GM12878 (cell line): Measurements from ENCODE around the gene CDC34. TPM values are rescaled to one million over a fixed set of nuclear protein-coding genes. Genes with fewer than 3 reads are reported as not detected.

ENCODE experiments used
- ATAC-seq: fragments of 200-7000 bp; cut with Tn5 transposase; 3 replicates; pipeline ENCODE4 v1.9.1; 2020; ENCODE audit warnings: mild to moderate bottlenecking, moderate library complexity
- BruUV-seq: library from RNA; stranded (reverse); fragments of 400-500 nt; replicated peaks from 2 replicates; lab custom pipeline; 2021; lab: Mats Ljungman, UMichigan
- CTCF ChIA-PET: fragments of 300-600 bp; sonication (Branson Sonifier 250); formaldehyde crosslinking; extraction: SDS; loops from one replicate; lab custom pipeline; 2021; ENCODE audit warnings: inconsistent platforms; lab: Yijun Ruan, JAX
- POLR2A ChIA-PET: fragments of 350-600 bp; formaldehyde crosslinking; extraction: SDS; loops from one replicate; lab custom pipeline; 2021; ENCODE audit warnings: inconsistent platforms; lab: Charles Lee
- RAD21 ChIA-PET: fragments of 300-600 bp; sonication (Branson Sonifier 250); formaldehyde crosslinking; loops from one replicate; lab custom pipeline; 2023; ENCODE audit warnings: antibody characterized with exemption; ENCODE audit not compliant: unreplicated experiment; lab: Charles Lee
- SMC1A ChIA-PET: fragments of 300-600 bp; sonication (Branson Sonifier 250); formaldehyde crosslinking; loops from one replicate; lab custom pipeline; 2023; ENCODE audit not compliant: unreplicated experiment, uncharacterized antibody; lab: Charles Lee
- DNase-seq: peaks from one replicate; pipeline ENCODE4 v3.0.0-alpha.2; 2011; ENCODE audit warnings: low read depth, low spot score
- FAIRE-seq: peaks from 3 replicates; lab custom pipeline; 2011; peaks lifted over from hg19 to GRCh38; lab: Jason Lieb, UNC
- H2AFZ ChIP-seq: 2 replicates; pipeline ENCODE4 v1.6.0; 2011; ENCODE audit warnings: low read depth, low read length, control low read depth; ENCODE audit not compliant: control insufficient read depth
- H3K27ac ChIP-seq: 2 replicates; pipeline ENCODE4 v1.5.1; 2011; ENCODE audit warnings: control low read depth; ENCODE audit not compliant: control insufficient read depth, insufficient read depth
- H3K27me3 ChIP-seq, 2 experiments: replicated peaks in 1 of 2; 2 replicates each; pipeline versions ENCODE4 v1.6.0 to v1.6.1; 2011; ENCODE audit warnings: low read length in 1 of 2; ENCODE audit not compliant: control insufficient read depth in 2 of 2, insufficient read depth in 2 of 2
- H3K36me3 ChIP-seq, 2 experiments: 2 replicates each; pipeline ENCODE4 v1.5.1; 2011; ENCODE audit warnings: low read length in 1 of 2; ENCODE audit not compliant: control insufficient read depth in 2 of 2, insufficient read depth in 2 of 2
- H3K4me1 ChIP-seq: 2 replicates; pipeline ENCODE4 v1.6.1; 2011; ENCODE audit warnings: mild to moderate bottlenecking, low read length, moderate library complexity, mixed read lengths; ENCODE audit not compliant: control insufficient read depth, insufficient read depth
- H3K4me2 ChIP-seq: 2 replicates; pipeline ENCODE4 v1.6.0; 2011; ENCODE audit warnings: control low read depth; ENCODE audit not compliant: control insufficient read depth, insufficient read depth
- H3K4me3 ChIP-seq: fragments of 200-600 bp; sonication (generic); 2 replicates; pipeline ENCODE4 v1.5.1; 2016
- H3K79me2 ChIP-seq: 2 replicates; pipeline ENCODE4 v1.6.0; 2011; ENCODE audit warnings: low read length; ENCODE audit not compliant: control insufficient read depth, insufficient read depth
- H3K9ac ChIP-seq: 2 replicates; pipeline ENCODE4 v1.8.0; 2011; ENCODE audit warnings: low read length, control low read depth, mixed read lengths; ENCODE audit not compliant: control insufficient read depth, insufficient read depth
- H3K9me3 ChIP-seq: replicated peaks from 3 replicates; pipeline ENCODE4 v1.5.1; 2011; ENCODE audit warnings: mild to moderate bottlenecking, low read length; ENCODE audit not compliant: control insufficient read depth, insufficient read depth
- H4K20me1 ChIP-seq: 2 replicates; pipeline ENCODE4 v1.6.0; 2011; ENCODE audit not compliant: control insufficient read depth, insufficient read depth
- BHLHE40 ChIP-seq, 2 experiments: fragments of 450-650 bp in 1 of 2; IDR thresholded peaks; 2 replicates each; pipeline ENCODE4 v1.6.1; 2011 to 2017; ENCODE audit warnings: low read depth in 2 of 2, borderline replicate concordance in 1 of 2, improper control_type of control experiment in 1 of 2, low read length in 1 of 2, mild to moderate bottlenecking in 1 of 2
- CBFB ChIP-seq: IDR thresholded peaks from 2 replicates; pipeline ENCODE4 v1.6.1; 2016; ENCODE audit warnings: antibody characterized with exemption, low read depth
- HCFC1 ChIP-seq: fragments of 150-350 bp; IDR thresholded peaks from 2 replicates; pipeline ENCODE4 v1.6.1; 2014; ENCODE audit warnings: low read length
- JUND ChIP-seq: IDR thresholded peaks from 2 replicates; pipeline ENCODE4 v1.6.1; 2012; ENCODE audit warnings: low read depth, mild to moderate bottlenecking, low read length, improper control_type of control experiment, moderate library complexity
- MTA2 ChIP-seq: fragments of 450-650 bp; IDR thresholded peaks from 2 replicates; pipeline ENCODE4 v1.6.1; 2016; ENCODE audit warnings: low read depth, mild to moderate bottlenecking, moderate library complexity
- RB1 ChIP-seq: fragments of 450-650 bp; formaldehyde crosslinking; IDR thresholded peaks from 2 replicates; pipeline ENCODE4 v1.6.1; 2017; ENCODE audit warnings: mild to moderate bottlenecking, borderline replicate concordance
- RBBP5 ChIP-seq: fragments of 200-600 bp; sonication (generic); conservative IDR thresholded peaks from 2 replicates; pipeline ENCODE4 v1.6.1; 2016
- SMAD1 ChIP-seq: fragments of 450-650 bp; IDR thresholded peaks from 2 replicates; pipeline ENCODE4 v1.6.1; 2018; ENCODE audit warnings: mild to moderate bottlenecking, low read depth; ENCODE audit not compliant: partially characterized antibody
- SRF ChIP-seq, 2 experiments: IDR thresholded peaks; 2 replicates each; pipeline ENCODE4 v1.6.1; 2011; ENCODE audit warnings: low read depth in 2 of 2, low read length in 2 of 2, mild to moderate bottlenecking in 1 of 2, moderate library complexity in 1 of 2
- ZNF207 ChIP-seq: fragments of 450-650 bp; IDR thresholded peaks from 2 replicates; pipeline ENCODE4 v1.6.1; 2014; ENCODE audit warnings: antibody characterized with exemption, mild to moderate bottlenecking, borderline replicate concordance
- WGBS: methylation state at CpG from one replicate; pipeline ENCODE4 v1.1.6; 2016; ENCODE audit warnings: low lambda C conversion rate; ENCODE audit not compliant: insufficient replicate concordance, insufficient coverage; ENCODE audit errors: missing lambda C conversion rate; 5-methylcytosine and 5-hydroxymethylcytosine counted together
- in situ Hi-C: fragments of 300-500 bp; cut with MboI; formaldehyde crosslinking; loops from 9 replicates; pipeline ENCODE4 v1.14.3; 2018; ENCODE audit warnings: mixed read lengths
- intact Hi-C: fragments of 100-400 bp; cut with micrococcal nuclease; formaldehyde crosslinking; loops from one replicate; pipeline ENCODE4 v1.14.2; 2022; ENCODE audit not compliant: unreplicated experiment
- polyA plus RNA-seq, 11 experiments: library from polyadenylated mRNA; depleted of rRNA in 4 of 11; unstranded in 6 of 11; stranded (reverse) in 5 of 11; fragments of >200 nt; fragmentation: Nextera tagmentation in 4 of 11; fragmentation: Illumina TruSeq in 1 of 11; extraction: Ambion mirVana in 4 of 11; extraction: Trizol in 1 of 11; gene quantifications; 1 replicate in 1 of 11; 2 replicates in 10 of 11; pipeline versions ENCODE4 v1.2.1 to v1.2.3, GENCODE V29; 2011 to 2016; ENCODE audit warnings: inconsistent platforms in 2 of 11, missing spikeins in 2 of 11, low read depth in 1 of 11
- total RNA-seq, 4 experiments: library from RNA; depleted of rRNA in 3 of 4; stranded (reverse); fragments of >200 nt in 3 of 4; fragmentation: Illumina TruSeq in 1 of 4; extraction: Trizol in 1 of 4; gene quantifications; 2 replicates each; pipeline versions ENCODE4 v1.2.1 to v1.2.3, GENCODE V29; 2013 to 2021
- TF ChIP-seq, protein P1 (sequence below): IDR thresholded peaks from 2 replicates; pipeline ENCODE4 v1.6.1; 2012; ENCODE audit warnings: low read depth, low read length, improper control_type of control experiment
- TF ChIP-seq, protein P2 (sequence below): fragments of 450-650 bp; formaldehyde crosslinking; IDR thresholded peaks from 2 replicates; pipeline ENCODE4 v1.5.0; 2022; ENCODE audit warnings: mild to moderate bottlenecking, missing genetic modification characterization
- TF ChIP-seq, protein P3 (sequence below): IDR thresholded peaks from 2 replicates; pipeline ENCODE4 v1.6.1; 2011; ENCODE audit warnings: borderline replicate concordance, low read depth, mild to moderate bottlenecking, moderate library complexity, low read length; ENCODE audit not compliant: insufficient read depth, poor library complexity, severe bottlenecking

Gene CDC34
- total and polyA plus RNA-seq, 10 of the 15 experiments (the other 5 are each of a cell fraction or from before 2014, with no cell fraction given) = 0.31 to 48.9 (median 28.5) TPM

DNA sequence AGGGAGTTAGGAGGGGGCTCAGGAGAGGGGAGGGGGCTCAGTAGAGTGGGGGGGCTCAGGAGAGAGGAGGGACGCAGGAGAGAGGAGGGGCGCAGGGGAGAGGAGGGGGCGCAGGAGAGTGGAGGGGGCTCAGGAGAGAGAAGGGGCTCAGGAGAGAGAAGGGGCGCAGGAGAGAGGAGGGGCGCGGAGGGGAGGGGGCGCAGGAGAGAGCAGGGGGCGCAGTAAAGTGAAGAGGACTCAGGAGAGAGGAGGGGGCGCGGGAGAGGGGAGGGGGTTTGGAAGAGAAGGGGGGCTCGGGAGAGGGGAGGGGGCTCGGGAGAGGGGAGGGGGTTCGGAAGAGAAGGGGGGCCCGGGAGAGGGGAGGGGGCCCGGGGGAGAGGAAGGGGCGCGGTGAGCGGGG, 34.6 kb upstream of the CDC34 start:
- H2AFZ ChIP-seq = no peak overlapping the region
- H3K4me3 ChIP-seq = no peak overlapping the region
- ChIA-PET RAD21 (no interaction called here), CTCF (no interaction called here), POLR2A (no interaction called here), SMC1A (no interaction called here)
- FAIRE-seq (no peak), ATAC-seq (no peak), DNase-seq (no peak)
- in situ Hi-C loops = no loop called here
- H3K4me1 ChIP-seq = no peaks in the 10 kb centered on the region
- no peak overlapping the region for H3K27ac ChIP-seq
- intact Hi-C loops = no loop called here
- TF ChIP-seq MTA2 = no peak
- no peak for TF ChIP-seq ZNF207
- no peak overlapping the region for H3K4me2 ChIP-seq
- no peaks in the 10 kb centered on the region; a peak in 1 of 4 replicates for H3K27me3 ChIP-seq
- H3K9me3 ChIP-seq = no peaks in the 10 kb centered on the region; the same call in 2 of the 3 replicates
- H3K9ac ChIP-seq = no peak overlapping the region
- no peaks in the 10 kb centered on the region for H4K20me1 ChIP-seq
- BruUV-seq = no TSS peak
- no CpG with 5 or more reads among the region's 18 CpGs for WGBS
- no peaks in the 10 kb centered on the region for H3K79me2 ChIP-seq
- H3K36me3 ChIP-seq = no peaks in the 10 kb centered on the region

DNA sequence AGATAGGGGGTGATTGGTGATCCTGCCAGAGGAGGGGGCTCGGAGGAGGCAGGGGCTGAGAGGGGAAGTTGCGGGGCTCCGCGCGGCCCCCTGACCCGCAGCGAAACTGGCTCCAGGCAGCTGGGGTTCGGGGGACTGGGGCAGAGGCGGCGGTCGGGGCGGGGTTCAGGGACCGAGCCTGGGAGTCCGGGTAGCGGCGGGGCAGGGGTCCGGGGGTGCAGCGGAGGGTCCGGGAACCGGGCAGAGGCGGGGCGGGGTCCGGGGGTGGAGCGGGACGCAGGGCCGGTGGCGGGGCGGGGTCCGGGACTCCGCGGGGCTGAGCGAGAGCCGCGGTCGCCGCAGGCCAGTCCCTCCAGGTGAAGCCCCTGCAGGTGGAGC, 34.1 kb upstream of the CDC34 start:
- POLR2A ChIA-PET = no interaction called here
- Histone ChIP-seq H3K9me3 (no peaks in the 10 kb centered on the region; the same call in 2 of the 3 replicates), H3K4me2 (no peak overlapping the region), H2AFZ (no peak overlapping the region), H3K4me3 (no peak overlapping the region), H3K79me2 (no peaks in the 10 kb centered on the region), H4K20me1 (no peaks in the 10 kb centered on the region), H3K36me3 (no peaks in the 10 kb centered on the region), H3K9ac (no peak overlapping the region), H3K4me1 (no peaks in the 10 kb centered on the region), H3K27ac (no peak overlapping the region), H3K27me3 (no peaks in the 10 kb centered on the region; a peak in 1 of 4 replicates)
- no peak for DNase-seq
- in situ Hi-C loops (no loop called here), intact Hi-C loops (no loop called here)
- RAD21 ChIA-PET = no interaction called here
- SMC1A ChIA-PET = no interaction called here
- ATAC-seq = no peak; the same call in 2 of the 3 replicates
- WGBS = 1% methylated on average over 14 of the region's 36 CpGs
- BruUV-seq = no TSS peak
- CTCF ChIA-PET = interaction anchor here (0.7 to 1.0 kb wide), 2 partner anchors 9 to 14 kb away, joined by 3 to 5 read pairs; no protein-coding TSS in a partner anchor
- FAIRE-seq = no peak
- TF ChIP-seq, protein P1, sequence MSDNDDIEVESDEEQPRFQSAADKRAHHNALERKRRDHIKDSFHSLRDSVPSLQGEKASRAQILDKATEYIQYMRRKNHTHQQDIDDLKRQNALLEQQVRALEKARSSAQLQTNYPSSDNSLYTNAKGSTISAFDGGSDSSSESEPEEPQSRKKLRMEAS = no peak
- TF ChIP-seq BHLHE40 (IDR thresholded peaks at IDR 0.05; ENCODE audit: borderline replicate concordance in 1 of 2, low read depth in 2 of 2, low read length in 1 of 2) (no peak), JUND (no peak), HCFC1 (no peak), SMAD1 (no peak), RB1 (no peak), SRF (IDR thresholded peaks at IDR 0.05; ENCODE audit: low read depth in 2 of 2, low read length in 2 of 2) (no peak), CBFB (no peak), RBBP5 (no peak)
- TF ChIP-seq, protein P2, sequence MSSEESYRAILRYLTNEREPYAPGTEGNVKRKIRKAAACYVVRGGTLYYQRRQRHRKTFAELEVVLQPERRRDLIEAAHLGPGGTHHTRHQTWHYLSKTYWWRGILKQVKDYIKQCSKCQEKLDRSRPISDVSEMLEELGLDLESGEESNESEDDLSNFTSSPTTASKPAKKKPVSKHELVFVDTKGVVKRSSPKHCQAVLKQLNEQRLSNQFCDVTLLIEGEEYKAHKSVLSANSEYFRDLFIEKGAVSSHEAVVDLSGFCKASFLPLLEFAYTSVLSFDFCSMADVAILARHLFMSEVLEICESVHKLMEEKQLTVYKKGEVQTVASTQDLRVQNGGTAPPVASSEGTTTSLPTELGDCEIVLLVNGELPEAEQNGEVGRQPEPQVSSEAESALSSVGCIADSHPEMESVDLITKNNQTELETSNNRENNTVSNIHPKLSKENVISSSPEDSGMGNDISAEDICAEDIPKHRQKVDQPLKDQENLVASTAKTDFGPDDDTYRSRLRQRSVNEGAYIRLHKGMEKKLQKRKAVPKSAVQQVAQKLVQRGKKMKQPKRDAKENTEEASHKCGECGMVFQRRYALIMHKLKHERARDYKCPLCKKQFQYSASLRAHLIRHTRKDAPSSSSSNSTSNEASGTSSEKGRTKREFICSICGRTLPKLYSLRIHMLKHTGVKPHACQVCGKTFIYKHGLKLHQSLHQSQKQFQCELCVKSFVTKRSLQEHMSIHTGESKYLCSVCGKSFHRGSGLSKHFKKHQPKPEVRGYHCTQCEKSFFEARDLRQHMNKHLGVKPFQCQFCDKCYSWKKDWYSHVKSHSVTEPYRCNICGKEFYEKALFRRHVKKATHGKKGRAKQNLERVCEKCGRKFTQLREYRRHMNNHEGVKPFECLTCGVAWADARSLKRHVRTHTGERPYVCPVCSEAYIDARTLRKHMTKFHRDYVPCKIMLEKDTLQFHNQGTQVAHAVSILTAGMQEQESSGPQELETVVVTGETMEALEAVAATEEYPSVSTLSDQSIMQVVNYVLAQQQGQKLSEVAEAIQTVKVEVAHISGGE (CRISPR knock-in tag) = no peak
- TF ChIP-seq, protein P3, sequence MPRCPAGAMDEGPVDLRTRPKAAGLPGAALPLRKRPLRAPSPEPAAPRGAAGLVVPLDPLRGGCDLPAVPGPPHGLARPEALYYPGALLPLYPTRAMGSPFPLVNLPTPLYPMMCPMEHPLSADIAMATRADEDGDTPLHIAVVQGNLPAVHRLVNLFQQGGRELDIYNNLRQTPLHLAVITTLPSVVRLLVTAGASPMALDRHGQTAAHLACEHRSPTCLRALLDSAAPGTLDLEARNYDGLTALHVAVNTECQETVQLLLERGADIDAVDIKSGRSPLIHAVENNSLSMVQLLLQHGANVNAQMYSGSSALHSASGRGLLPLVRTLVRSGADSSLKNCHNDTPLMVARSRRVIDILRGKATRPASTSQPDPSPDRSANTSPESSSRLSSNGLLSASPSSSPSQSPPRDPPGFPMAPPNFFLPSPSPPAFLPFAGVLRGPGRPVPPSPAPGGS = no peak
